ENCODE data around the gene MRPL52. TPM values are rescaled to one million over a fixed set of nuclear protein-coding genes. Genes with fewer than 3 reads are reported as not detected.
A peak's percentile ranks its signal among the peaks of the same experiment; 100 is the strongest.

MRPL52 gene
- total and polyA plus RNA-seq, 11 donors = 80.4 to 185 (median 107) TPM

DNA sequence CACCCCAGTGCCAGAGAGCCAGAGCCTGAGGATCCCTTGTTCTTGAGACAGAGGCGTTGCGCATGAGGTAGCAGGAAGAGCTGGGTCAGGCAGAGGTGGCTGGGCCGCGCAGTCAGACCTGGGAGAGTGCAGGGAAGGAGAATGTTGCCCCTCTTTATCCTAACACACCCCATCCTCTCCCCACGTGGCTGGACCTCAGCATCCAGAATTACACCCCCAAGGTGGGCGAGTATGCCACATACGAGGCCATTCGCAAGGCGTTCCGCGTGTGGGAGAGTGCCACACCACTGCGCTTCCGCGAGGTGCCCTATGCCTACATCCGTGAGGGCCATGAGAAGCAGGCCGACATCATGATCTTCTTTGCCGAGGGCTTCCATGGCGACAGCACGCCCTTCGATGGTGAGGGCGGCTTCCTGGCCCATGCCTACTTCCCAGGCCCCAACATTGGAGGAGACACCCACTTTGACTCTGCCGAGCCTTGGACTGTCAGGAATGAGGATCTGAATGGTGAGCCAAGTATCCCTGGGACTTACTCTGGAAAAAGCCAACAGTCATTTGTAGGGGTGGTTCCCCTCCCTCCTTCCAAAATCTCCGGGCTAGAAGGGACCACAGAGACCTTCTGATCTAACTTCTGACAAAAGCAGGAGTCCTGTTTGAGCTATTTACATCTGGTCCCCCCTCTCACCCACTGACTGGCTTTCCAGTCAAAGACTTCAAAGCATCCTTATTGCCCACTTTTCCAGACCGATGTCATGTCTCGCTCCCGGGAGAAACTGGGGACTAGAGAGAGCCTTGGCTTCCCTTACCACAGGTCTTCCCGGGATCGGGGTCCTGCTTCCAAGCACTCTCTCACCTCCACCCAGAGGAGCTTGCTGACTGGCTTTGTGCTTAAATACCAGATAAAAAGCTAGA, 12.8 kb downstream of the MRPL52 start:
- H3K4me1 ChIP-seq = peaks cover 0 to 46% (median 26%) of the 10 kb centered on the region in 12 donors
- DNase-seq (no peak), ATAC-seq (no peak)
- H3K4me3 ChIP-seq = no peak overlapping the region
- no peaks in the 10 kb centered on the region for H3K27me3 ChIP-seq
- 89 to 94% (median 91%) methylated on average over 28 of the region's 28 CpGs for WGBS, 4 donors
- peaks cover 0 to 69% (median 56%) of the 10 kb centered on the region in 9 donors for H3K36me3 ChIP-seq
- TF ChIP-seq POLR2A (IDR thresholded peaks at IDR 0.05) = no peak
- TF ChIP-seq, protein P1, sequence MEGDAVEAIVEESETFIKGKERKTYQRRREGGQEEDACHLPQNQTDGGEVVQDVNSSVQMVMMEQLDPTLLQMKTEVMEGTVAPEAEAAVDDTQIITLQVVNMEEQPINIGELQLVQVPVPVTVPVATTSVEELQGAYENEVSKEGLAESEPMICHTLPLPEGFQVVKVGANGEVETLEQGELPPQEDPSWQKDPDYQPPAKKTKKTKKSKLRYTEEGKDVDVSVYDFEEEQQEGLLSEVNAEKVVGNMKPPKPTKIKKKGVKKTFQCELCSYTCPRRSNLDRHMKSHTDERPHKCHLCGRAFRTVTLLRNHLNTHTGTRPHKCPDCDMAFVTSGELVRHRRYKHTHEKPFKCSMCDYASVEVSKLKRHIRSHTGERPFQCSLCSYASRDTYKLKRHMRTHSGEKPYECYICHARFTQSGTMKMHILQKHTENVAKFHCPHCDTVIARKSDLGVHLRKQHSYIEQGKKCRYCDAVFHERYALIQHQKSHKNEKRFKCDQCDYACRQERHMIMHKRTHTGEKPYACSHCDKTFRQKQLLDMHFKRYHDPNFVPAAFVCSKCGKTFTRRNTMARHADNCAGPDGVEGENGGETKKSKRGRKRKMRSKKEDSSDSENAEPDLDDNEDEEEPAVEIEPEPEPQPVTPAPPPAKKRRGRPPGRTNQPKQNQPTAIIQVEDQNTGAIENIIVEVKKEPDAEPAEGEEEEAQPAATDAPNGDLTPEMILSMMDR (IDR thresholded peaks at IDR 0.05) = no peak
- H3K27ac ChIP-seq = peak overlapping the region in 1 of 12 donors; percentile 38
- intact Hi-C loops (cut with DNase I) = no loop called here
- no peaks in the 10 kb centered on the region for H3K9me3 ChIP-seq

DNA sequence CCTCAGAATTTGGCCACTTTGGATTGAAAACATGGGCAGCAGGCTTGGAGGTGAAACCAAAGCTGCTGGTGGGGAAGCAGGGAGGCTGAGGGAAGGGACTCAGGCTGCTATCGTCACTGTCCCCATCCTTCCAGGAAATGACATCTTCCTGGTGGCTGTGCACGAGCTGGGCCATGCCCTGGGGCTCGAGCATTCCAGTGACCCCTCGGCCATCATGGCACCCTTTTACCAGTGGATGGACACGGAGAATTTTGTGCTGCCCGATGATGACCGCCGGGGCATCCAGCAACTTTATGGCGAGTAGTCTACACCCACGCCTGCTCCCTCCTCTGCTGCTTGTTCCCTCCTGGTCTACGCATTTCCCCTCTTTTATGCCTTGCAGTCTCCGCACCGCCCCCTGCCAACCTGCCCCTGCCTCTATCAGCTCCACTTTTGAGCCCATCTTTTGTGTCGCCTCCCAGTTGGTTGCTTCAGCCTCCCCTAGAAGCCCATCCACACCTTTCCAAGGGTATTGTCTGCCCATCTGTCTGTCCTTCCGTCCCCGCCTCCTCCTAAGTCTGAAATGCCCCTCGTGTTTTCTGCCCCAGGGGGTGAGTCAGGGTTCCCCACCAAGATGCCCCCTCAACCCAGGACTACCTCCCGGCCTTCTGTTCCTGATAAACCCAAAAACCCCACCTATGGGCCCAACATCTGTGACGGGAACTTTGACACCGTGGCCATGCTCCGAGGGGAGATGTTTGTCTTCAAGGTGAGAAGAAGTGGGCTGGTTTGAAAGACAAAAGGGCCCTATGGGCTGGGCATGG, 13.6 kb downstream of the MRPL52 start:
- Histone ChIP-seq H3K27ac (peak overlapping the region in 1 of 12 donors; percentile 32), H3K36me3 (peaks cover 0 to 69% (median 56%) of the 10 kb centered on the region in 9 donors), H3K4me1 (peaks cover 0 to 46% (median 31%) of the 10 kb centered on the region in 12 donors), H3K27me3 (no peaks in the 10 kb centered on the region), H3K9me3 (no peaks in the 10 kb centered on the region), H3K4me3 (no peak overlapping the region)
- intact Hi-C loops (cut with DNase I) = no loop called here
- 80 to 90% (median 87%) methylated on average over 21 of the region's 21 CpGs for WGBS, 4 donors
- DNase-seq (no peak), ATAC-seq (no peak)
- TF ChIP-seq, protein P1 (IDR thresholded peaks at IDR 0.05) = no peak

DNA sequence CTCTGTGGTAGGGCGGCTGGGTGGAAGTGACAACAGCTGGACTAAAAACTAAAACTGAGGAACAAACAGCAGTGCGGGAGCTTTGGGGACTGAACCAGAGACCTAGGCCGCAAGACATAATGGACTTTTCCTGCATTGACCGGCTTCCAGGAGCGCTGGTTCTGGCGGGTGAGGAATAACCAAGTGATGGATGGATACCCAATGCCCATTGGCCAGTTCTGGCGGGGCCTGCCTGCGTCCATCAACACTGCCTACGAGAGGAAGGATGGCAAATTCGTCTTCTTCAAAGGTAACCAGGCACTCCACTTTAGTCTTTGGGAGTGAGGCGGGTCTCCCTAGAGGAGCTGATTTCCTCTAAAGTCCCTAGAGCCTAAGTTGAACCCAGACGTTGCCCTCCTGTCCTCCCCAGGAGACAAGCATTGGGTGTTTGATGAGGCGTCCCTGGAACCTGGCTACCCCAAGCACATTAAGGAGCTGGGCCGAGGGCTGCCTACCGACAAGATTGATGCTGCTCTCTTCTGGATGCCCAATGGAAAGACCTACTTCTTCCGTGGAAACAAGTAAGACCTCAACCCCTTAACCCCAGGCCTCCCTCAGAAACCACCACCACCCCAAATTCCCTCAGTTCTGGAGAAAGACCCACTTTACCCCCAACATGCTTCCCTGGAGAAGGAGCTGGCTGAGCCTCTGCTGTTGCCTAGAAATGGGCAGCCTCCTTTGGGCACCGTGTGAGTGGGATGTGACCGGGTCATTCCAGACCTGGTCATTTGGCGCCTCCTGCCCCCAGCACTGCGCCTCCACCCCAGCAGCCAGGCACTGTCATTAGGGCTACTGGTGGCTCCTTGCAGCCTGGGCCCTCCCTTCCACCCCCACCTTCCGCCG, 14.8 kb downstream of the MRPL52 start:
- peaks cover 0 to 46% (median 33%) of the 10 kb centered on the region in 12 donors for H3K4me1 ChIP-seq
- no peak for TF ChIP-seq POLR2A (IDR thresholded peaks at IDR 0.05)
- TF ChIP-seq, protein P1 (IDR thresholded peaks at IDR 0.05) = no peak
- no peaks in the 10 kb centered on the region for H3K27me3 ChIP-seq
- no peaks in the 10 kb centered on the region for H3K9me3 ChIP-seq
- H3K27ac ChIP-seq = peak overlapping the region in 1 of 12 donors; percentile 91
- no peak overlapping the region for H3K4me3 ChIP-seq
- WGBS, 4 donors = 89 to 94% (median 91%) methylated on average over 22 of the region's 22 CpGs
- peaks cover 0 to 69% (median 56%) of the 10 kb centered on the region in 9 donors for H3K36me3 ChIP-seq
- DNase-seq (no peak), ATAC-seq (no peak)
- intact Hi-C loops (cut with DNase I) = no loop called here

Measured in heart left ventricle (tissue), 16 donors.